HG03039 (cell line): ENCODE data around the gene C1GALT1.
"Not testable (repeated sequence)": the region's sequence is repeated elsewhere in the genome, so short reads cannot be mapped to it uniquely, and the experiment has no call there.

Source experiments
- ATAC-seq: cut with Tn5 transposase; IDR thresholded peaks from one replicate; pipeline ENCODE4 v1.9.1; 2021; ENCODE audit warnings: mild to moderate bottlenecking, moderate library complexity; ENCODE audit not compliant: unreplicated experiment

The C1GALT1 gene

GRCh38 chr7:7199592-7199991 is 17.2 kb downstream of the C1GALT1 start:
- ATAC-seq, result not testable (repeated sequence)

GRCh38 chr7:7200255-7200654 is 17.9 kb downstream of the C1GALT1 start:
- not testable (repeated sequence) for ATAC-seq

- ATAC-seq, result peak; percentile 97
Measured at GRCh38 chr7:7201578-7202374, 19.4 kb downstream of the C1GALT1 start.

- ATAC-seq, result no peak
Measured at GRCh38 chr7:7202375-7202720, 20.0 kb downstream of the C1GALT1 start.

GRCh38 chr7:7203813-7204575 is 21.6 kb downstream of the C1GALT1 start:
- no peak for ATAC-seq

- no peak for ATAC-seq
Measured at GRCh38 chr7:7207876-7208275, 25.5 kb downstream of the C1GALT1 start.

GRCh38 chr7:7208520-7208919 is 26.2 kb downstream of the C1GALT1 start:
- ATAC-seq, result no peak

- ATAC-seq, result no peak
Measured at GRCh38 chr7:7209412-7210050, 27.2 kb downstream of the C1GALT1 start.

- no peak for ATAC-seq
Measured at GRCh38 chr7:7210475-7211237, 28.3 kb downstream of the C1GALT1 start.

- ATAC-seq, result no peak
Measured at GRCh38 chr7:7212612-7213011, 30.3 kb downstream of the C1GALT1 start.

GRCh38 chr7:7214398-7215347 is 32.3 kb downstream of the C1GALT1 start:
- ATAC-seq, result no peak

GRCh38 chr7:7216279-7216678 is 33.9 kb downstream of the C1GALT1 start:
- ATAC-seq, result no peak

GRCh38 chr7:7219216-7219615 is 36.9 kb downstream of the C1GALT1 start:
- no peak for ATAC-seq

- ATAC-seq, result no peak
Measured at GRCh38 chr7:7220821-7221220, 38.5 kb downstream of the C1GALT1 start.

GRCh38 chr7:7221599-7222038 is 39.3 kb downstream of the C1GALT1 start:
- no peak for ATAC-seq

GRCh38 chr7:7223250-7223649 is 40.9 kb downstream of the C1GALT1 start:
- no peak for ATAC-seq

GRCh38 chr7:7226407-7226806 is 44.1 kb downstream of the C1GALT1 start:
- no peak for ATAC-seq

- ATAC-seq, result no peak
Measured at GRCh38 chr7:7228472-7228871, 46.1 kb downstream of the C1GALT1 start.

- no peak for ATAC-seq
Measured at GRCh38 chr7:7228967-7229366, 46.6 kb downstream of the C1GALT1 start.

GRCh38 chr7:7231000-7231399 is 48.7 kb downstream of the C1GALT1 start:
- no peak for ATAC-seq
